GM12873 (cell line): ENCODE measurements around the gene KRT74.

ENCODE experiments used
- CTCF ChIP-seq: IDR thresholded peaks from 2 replicates; pipeline ENCODE4 v1.5.1; 2012; ENCODE audit warnings: low read depth, mild to moderate bottlenecking, moderate library complexity, low read length, control low read depth; ENCODE audit not compliant: insufficient read depth; ENCODE audit errors: missing control alignments

KRT74 gene

GRCh38 chr12:52519826-52520662 is 53.6 kb downstream of the KRT74 start, which contains the start of gene KRT5:
Gene KRT5, minus strand, starts transcription at chr12:52520394. Its CDS starts 98 bp downstream, at chr12:52520296.
- no peak for TF ChIP-seq CTCF

- no peak for TF ChIP-seq CTCF
Measured at GRCh38 chr12:52519387-52519703, 54.3 kb downstream of the KRT74 start.

GRCh38 chr12:52518574-52519386 is 54.9 kb downstream of the KRT74 start:
- no peak for TF ChIP-seq CTCF

- no peak for TF ChIP-seq CTCF
Measured at GRCh38 chr12:52517888-52518287, 55.8 kb downstream of the KRT74 start.

GRCh38 chr12:52517005-52517835 is 56.4 kb downstream of the KRT74 start:
- TF ChIP-seq CTCF, result no peak

- no peak for TF ChIP-seq CTCF
Measured at GRCh38 chr12:52515927-52516831, 57.5 kb downstream of the KRT74 start.
